HepG2 (cell line): ENCODE measurements around the gene GGNBP2. TPM values are rescaled to one million over a fixed set of nuclear protein-coding genes. Genes with fewer than 3 reads are reported as not detected.

Experiments
- CEBPZ ChIP-seq: IDR thresholded peaks from 2 replicates; pipeline ENCODE4 v1.6.1; 2012; ENCODE audit warnings: low read length, improper control_type of control experiment
- CHCHD3 ChIP-seq: sonication (generic); formaldehyde crosslinking; IDR thresholded peaks from 2 replicates; pipeline ENCODE4 v1.8.0; 2022; ENCODE audit warnings: mild to moderate bottlenecking, missing genetic modification reagents, moderate library complexity
- DRAP1 ChIP-seq: IDR thresholded peaks from 2 replicates; pipeline ENCODE4 v1.6.1; 2016; ENCODE audit warnings: missing genetic modification reagents, missing compliant biosample characterization
- ETV5 ChIP-seq: IDR thresholded peaks from 2 replicates; pipeline ENCODE4 v1.6.1; 2018; ENCODE audit warnings: missing biosample characterization, missing genetic modification reagents, inconsistent platforms, borderline replicate concordance
- HCFC1 ChIP-seq: fragments of 150-350 bp; IDR thresholded peaks from 2 replicates; pipeline ENCODE4 v1.6.1; 2014; ENCODE audit warnings: low read depth, low read length
- HHEX ChIP-seq: IDR thresholded peaks from 2 replicates; pipeline ENCODE4 v1.6.1; 2016; ENCODE audit warnings: control low read depth
- HMG20B ChIP-seq: conservative IDR thresholded peaks from 2 replicates; pipeline ENCODE4 v1.6.1; 2016; ENCODE audit warnings: missing genetic modification reagents, missing compliant biosample characterization
- HOXA5 ChIP-seq: sonication (generic); formaldehyde crosslinking; IDR thresholded peaks from 2 replicates; pipeline ENCODE4 v1.4.0; 2020; ENCODE audit warnings: missing genetic modification reagents
- KLF9 ChIP-seq: IDR thresholded peaks from 2 replicates; pipeline ENCODE4 v1.6.1; 2016; ENCODE audit warnings: low read depth
- MIXL1 ChIP-seq: IDR thresholded peaks from 2 replicates; pipeline ENCODE4 v1.6.1; 2016
- RNF2 ChIP-seq: fragments of 450-650 bp; conservative IDR thresholded peaks from 2 replicates; pipeline ENCODE4 v1.6.1; 2016; ENCODE audit warnings: low read depth
- RORA ChIP-seq: sonication (generic); formaldehyde crosslinking; IDR thresholded peaks from 2 replicates; pipeline ENCODE4 v1.5.0; 2020; ENCODE audit warnings: mild to moderate bottlenecking, missing genetic modification reagents, moderate library complexity
- SP2 ChIP-seq: sonication (generic); formaldehyde crosslinking; IDR thresholded peaks from 2 replicates; pipeline ENCODE4 v1.5.1; 2020; ENCODE audit warnings: mild to moderate bottlenecking, missing genetic modification reagents
- TIGD3 ChIP-seq: sonication (generic); formaldehyde crosslinking; IDR thresholded peaks from 2 replicates; pipeline ENCODE4 v1.5.1; 2020; ENCODE audit warnings: mild to moderate bottlenecking, missing genetic modification reagents, borderline replicate concordance
- ZBTB37 ChIP-seq: sonication (generic); formaldehyde crosslinking; IDR thresholded peaks from 2 replicates; pipeline ENCODE4 v1.4.0; 2020; ENCODE audit warnings: mild to moderate bottlenecking, missing genetic modification reagents
- ZC3H13 ChIP-seq: sonication (generic); formaldehyde crosslinking; IDR thresholded peaks from 2 replicates; pipeline ENCODE4 v1.8.1; 2023; ENCODE audit warnings: mild to moderate bottlenecking, missing genetic modification reagents, moderate library complexity
- ZFAT ChIP-seq: sonication (generic); formaldehyde crosslinking; conservative IDR thresholded peaks from 2 replicates; pipeline ENCODE4 v1.8.1; 2023; ENCODE audit warnings: missing genetic modification reagents, inconsistent platforms
- ZNF30 ChIP-seq: sonication (generic); formaldehyde crosslinking; IDR thresholded peaks from 2 replicates; pipeline ENCODE4 v1.5.0; 2020; ENCODE audit warnings: mild to moderate bottlenecking, missing genetic modification reagents
- ZNF460 ChIP-seq: sonication (generic); formaldehyde crosslinking; IDR thresholded peaks from 2 replicates; pipeline ENCODE4 v1.5.1; 2020; ENCODE audit warnings: missing genetic modification reagents, mild to moderate bottlenecking, borderline replicate concordance
- ZNF547 ChIP-seq: sonication (generic); formaldehyde crosslinking; IDR thresholded peaks from 2 replicates; pipeline ENCODE4 v1.5.1; 2020; ENCODE audit warnings: mild to moderate bottlenecking, missing genetic modification reagents
- ZNF558 ChIP-seq: sonication (generic); formaldehyde crosslinking; IDR thresholded peaks from 2 replicates; pipeline ENCODE4 v1.9.0; 2022; ENCODE audit warnings: mild to moderate bottlenecking, missing genetic modification reagents, borderline replicate concordance
- ZSCAN21 ChIP-seq: sonication (generic); formaldehyde crosslinking; IDR thresholded peaks from 2 replicates; pipeline ENCODE4 v1.8.0; 2022; ENCODE audit warnings: mild to moderate bottlenecking, missing genetic modification reagents, moderate library complexity, borderline replicate concordance
- polyA plus RNA-seq, 8 experiments: library from polyadenylated mRNA; depleted of rRNA in 3 of 8; stranded (reverse) in 7 of 8; unstranded in 1 of 8; fragments of >200 nt; fragmentation: Illumina TruSeq in 4 of 8; extraction: Trizol in 4 of 8; gene quantifications; 2 replicates each; pipeline versions ENCODE4 v1.2.1 to v1.2.3, GENCODE V29; 2011 to 2016; ENCODE audit warnings: low read depth in 4 of 8, missing spikeins in 1 of 8, mixed read lengths in 1 of 8; ENCODE audit not compliant: insufficient read depth in 1 of 8
- total RNA-seq, 5 experiments: library from RNA; depleted of rRNA; stranded (reverse); fragments of >200 nt; fragmentation: Illumina TruSeq; extraction: Trizol; gene quantifications; 2 replicates each; pipeline ENCODE4 v1.2.3, GENCODE V29; 2016; ENCODE audit warnings: low read depth in 1 of 5

GGNBP2 gene
- total and polyA plus RNA-seq, 2 of the 13 experiments (the other 11 are each of a cell fraction or from before 2014, with no cell fraction given): 53.3 to 84.2 TPM

- no peak; the same call in 1 of the 2 replicates for TF ChIP-seq TIGD3 (CRISPR knock-in tag)
- no peak for TF ChIP-seq ZFAT (CRISPR knock-in tag)
- peak; percentile 13; the same call in 1 of the 2 replicates for TF ChIP-seq ZSCAN21 (CRISPR knock-in tag)
- no peak for TF ChIP-seq CEBPZ
- peak; percentile 46; the same call in 1 of the 2 replicates for TF ChIP-seq SP2 (CRISPR knock-in tag)
- TF ChIP-seq HHEX (CRISPR knock-in tag): no peak
- peak; percentile 76; the same call in 1 of the 2 replicates for TF ChIP-seq RNF2
- TF ChIP-seq ZBTB37 (CRISPR knock-in tag): peak; percentile 72
- TF ChIP-seq HMG20B (CRISPR knock-in tag): no peak; the same call in 1 of the 2 replicates
- TF ChIP-seq ZNF558 (CRISPR knock-in tag): no peak; the same call in 1 of the 2 replicates
- no peak for TF ChIP-seq RORA (CRISPR knock-in tag)
- peak; percentile 42 for TF ChIP-seq ETV5 (CRISPR knock-in tag)
- TF ChIP-seq HOXA5: peak; percentile 87
- peak; percentile 34; the same call in 1 of the 2 replicates for TF ChIP-seq DRAP1 (CRISPR knock-in tag)
- no peak for TF ChIP-seq ZNF30 (CRISPR knock-in tag)
- TF ChIP-seq ZNF547 (CRISPR knock-in tag): peak; percentile 56; the same call in 1 of the 2 replicates
- TF ChIP-seq ZNF460 (CRISPR knock-in tag): no peak
- no peak; the same call in 1 of the 2 replicates for TF ChIP-seq CHCHD3 (CRISPR knock-in tag)
- TF ChIP-seq ZC3H13 (CRISPR knock-in tag): peak; percentile 81; the same call in 1 of the 2 replicates
- no peak for TF ChIP-seq KLF9
- TF ChIP-seq HCFC1: 0 out of 2 replicates have a peak, but pooled peaks have one; percentile 34
- 0 out of 2 replicates have a peak, but pooled peaks have one; percentile 7 for TF ChIP-seq MIXL1
Observed at GRCh38 chr17:36601303-36602029, 56.7 kb downstream of the GGNBP2 start, which contains the start of gene MRM1 (continued).
